ENCODE data around the gene TST.

Gene TST

DNA sequence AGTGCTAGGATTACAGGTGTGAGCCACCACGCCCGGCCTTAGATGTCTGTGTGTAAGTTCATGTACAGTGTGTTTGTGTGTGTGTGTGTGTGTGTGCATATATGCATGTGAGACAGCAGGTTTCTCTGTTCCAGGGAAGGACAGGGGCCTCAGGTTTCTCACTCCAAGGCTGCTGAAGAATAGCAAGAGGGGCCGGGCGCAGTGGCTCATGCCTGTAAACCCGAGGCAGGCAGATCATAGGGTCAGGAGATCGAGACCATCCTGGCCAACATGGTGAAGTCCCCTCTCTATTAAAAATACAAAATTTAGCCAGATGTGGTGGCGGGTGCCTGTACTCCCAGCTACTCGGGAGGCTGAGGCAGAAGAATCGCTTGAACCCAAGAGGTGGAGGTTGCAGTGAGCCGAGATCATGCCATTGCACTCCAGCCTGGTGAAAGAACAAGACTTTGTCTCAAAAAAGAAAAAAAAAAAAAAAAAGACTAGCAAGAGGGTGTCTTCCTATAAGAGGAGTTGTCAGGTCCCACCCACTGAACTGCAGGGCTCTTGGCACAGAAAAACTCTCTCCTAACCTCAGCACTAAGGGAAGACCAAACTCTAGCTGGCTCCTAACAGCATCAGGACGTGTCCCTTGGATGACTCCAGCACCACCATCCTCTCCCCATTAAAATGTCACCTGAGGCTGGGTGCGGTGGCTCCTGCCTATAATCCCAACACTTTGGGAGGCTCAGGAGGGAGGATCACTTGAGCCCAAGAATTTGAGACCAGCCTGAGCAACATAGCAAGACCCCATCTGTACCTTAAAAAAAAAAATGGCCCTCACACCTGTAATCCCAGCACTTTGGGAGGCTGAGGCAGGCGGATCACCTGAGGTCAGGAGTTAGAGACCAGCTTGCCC, 40.0 kb downstream of the TST start:
- DNase-seq = no peak

GRCh38 chr22:36977947-36978660, 41.1 kb downstream of the TST start:
- DNase-seq = peak; percentile 90

DNA sequence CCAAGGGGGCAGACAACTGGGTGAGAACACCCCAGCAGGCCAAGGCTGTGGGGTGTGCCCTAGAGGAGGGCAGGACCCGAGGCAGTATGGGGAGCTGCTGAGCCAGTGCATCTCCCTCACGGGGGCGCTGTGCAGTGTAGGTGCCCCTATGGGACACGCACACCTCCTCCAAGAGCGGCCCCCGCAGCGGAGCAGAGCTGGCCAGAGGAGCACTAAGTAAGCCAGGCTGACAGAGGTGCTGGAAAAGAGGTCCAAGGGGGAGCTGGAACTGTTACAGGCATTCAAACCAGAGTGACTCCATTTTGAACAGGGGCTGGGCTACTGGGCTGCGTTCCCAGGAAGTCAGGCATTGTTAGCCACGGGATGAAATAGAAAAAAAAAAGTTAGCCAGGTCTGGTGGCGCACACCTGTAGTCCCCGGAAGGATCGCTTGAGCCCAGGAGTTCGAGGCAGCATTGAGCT, 41.8 kb downstream of the TST start:
- DNase-seq = peak; percentile 72

DNA sequence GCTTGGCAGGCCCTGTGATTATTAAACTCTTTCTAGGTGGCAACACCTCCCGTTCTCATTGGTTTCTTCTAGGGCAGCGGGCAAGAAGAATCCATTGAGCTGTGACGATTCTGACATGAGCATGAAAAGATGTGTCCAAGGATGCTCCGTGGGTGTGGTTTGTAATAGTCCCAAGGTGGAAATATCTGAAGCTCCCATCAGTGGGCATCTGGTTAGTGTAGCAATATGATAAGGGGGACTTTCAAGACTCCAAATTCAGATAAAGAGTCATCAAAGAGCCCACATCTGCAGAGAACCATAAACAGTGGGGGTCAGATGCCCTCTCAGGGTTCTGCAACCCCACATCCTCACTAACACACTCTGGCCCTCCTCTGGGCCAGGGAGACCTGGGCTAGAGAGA, 42.6 kb downstream of the TST start:
- DNase-seq = no peak

DNA sequence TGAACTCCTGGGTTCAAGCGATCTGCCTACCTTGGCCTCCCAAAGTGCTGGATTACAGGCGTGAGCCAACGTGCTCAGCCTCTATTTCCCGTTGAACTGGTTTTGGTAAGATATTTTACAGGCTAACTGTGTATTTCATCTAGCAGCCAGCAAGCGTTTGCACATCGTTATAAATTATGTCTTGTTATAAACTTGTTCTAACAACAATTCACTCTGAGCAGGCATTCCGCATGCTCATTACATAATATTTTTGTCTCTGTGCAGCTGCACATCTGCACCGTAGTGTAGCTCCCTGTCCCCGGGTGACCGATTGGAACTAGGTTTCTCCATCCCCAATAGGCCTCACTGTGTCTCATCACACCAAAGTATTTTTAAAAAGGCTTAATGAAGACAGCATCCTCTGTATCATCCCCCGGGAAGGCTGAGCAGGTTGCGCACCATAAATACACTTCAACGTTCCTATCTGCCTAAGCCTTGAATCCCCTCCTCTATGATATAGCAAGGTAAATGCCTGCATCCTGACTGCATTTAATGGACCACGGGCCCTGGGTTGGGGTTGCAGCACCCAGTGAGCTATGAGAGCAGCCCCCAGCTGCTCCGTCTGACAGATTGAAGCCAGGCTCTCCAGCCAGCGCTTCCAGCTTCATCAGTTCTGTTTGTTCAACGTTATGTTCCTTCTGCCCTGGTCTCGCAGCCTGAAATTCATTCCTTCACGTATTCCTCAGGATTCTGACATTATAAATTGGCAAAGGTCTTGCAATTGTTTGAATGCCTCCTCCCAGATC, 47.7 kb downstream of the TST start:
- DNase-seq = no peak

DNA sequence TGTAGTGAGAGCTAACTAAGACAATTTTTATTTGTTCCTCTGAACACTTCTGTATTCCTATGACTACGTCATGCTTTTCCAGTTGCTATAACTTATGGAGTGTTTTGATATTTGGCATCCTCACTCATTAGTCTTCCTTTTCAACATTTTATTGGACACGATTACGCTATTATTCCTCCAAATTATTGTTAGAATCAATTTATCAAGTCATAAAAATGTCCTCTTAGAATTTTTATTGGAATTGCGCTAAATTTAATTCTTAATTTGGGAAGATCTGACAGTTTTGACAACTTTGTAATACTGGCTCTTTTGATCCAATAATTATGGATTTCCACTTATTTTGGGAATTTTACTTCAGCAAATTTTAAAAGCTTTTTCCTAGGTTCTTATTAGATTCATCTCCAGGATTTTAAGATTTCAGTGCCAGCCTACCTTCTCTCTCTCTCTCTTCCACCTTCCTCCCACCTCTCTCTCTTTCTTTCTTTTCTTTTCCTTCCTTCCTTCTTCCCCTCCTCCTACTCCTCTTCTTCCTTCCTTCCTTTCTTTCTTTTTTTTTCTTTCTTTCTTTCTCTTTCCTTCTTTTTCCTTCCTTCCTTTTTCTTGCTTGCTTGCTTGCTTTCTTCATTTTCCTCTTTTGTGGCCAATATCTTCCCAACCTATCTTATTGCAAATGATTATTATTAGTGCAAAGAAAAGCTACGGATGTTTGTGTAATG, 50.8 kb downstream of the TST start:
- no peak for DNase-seq

- no peak for DNase-seq
These were observed 52.3 kb downstream of the TST start for GRCh38 chr22:36966851-36967540.

DNA sequence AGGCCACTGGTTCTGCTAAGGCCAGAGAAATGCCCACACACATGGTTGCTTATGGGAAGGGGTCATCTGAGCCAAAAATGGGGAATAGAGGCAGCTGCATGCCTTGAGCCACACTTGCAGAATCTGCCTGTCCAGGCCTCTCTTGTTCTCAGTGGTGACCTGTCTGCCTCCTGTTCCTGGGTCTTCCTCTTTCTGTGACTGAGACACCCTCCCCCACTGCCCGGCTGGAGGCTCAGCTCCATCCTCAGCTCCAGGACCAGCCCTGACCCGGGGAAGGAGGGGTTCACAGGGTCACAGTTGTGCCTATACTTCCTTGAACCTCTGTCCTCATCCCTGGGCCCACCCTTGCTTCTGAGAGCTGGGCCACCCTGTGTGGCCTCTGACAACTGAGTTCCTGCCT, 53.6 kb downstream of the TST start:
- no peak for DNase-seq

DNA sequence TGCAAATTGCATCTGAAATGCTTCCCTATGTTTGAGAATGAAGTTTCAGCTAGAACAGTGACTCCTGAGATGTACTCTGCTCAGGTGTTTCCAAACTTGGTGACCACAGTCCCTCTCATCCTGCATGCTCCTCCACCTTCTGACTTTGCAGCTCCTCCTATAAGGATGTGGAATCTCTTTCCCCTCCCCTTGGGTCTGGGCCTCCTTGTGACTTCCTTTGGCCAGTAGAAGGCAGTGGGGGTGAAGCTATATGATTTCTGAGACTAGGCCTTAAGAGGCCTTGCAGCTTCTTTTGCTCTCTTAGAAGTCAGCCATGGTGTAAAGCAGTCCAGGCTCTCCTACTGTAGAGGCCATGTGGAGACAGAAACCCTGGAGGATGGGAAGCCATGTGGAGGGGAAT, 55.1 kb downstream of the TST start:
- no peak for DNase-seq

DNA sequence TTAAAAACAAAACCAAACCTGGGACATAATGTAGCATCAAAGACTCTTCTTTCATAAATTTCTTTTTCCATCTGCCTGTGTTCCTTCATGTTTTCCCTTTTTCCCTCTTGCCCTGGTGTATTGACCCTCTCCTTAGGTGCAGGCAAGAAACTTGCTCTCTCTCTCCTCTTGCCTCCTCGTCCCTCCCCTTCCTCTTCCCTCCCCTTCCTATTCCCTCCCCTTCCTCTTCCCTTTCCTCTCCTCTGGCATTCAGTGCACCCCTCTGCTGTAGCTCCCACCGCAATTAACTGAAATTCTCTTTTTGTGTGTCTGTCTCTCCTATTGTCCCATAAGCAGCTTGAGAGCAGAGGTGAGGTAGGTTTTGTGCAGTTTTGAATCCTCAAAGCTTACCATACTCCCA, 55.9 kb downstream of the TST start:
- DNase-seq = no peak

DNA sequence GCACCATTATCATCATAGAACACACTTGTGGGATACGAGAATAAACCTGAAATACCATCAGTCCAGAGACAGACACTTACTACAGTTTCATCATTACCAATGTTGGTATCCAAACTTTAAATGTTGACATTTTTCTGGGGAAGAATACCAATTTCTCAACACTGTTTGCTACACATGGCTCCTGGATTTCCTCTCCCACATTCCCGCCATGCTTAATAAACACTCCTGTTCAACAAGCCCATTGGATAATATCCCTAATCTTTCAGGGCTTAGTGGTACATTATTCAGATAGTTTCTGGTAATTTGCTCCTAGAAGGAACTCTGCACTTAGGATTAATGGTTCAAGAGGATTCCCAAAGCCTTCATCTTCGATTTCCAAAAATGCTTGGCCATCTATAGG, 57.6 kb downstream of the TST start:
- DNase-seq = no peak

All from NCI-H69 (cell line).